Lung (tissue), 12 donors: Measurements from ENCODE around the gene DHX57. TPM values are rescaled to one million over a fixed set of nuclear protein-coding genes. Genes with fewer than 3 reads are reported as not detected.

Source experiments
- ATAC-seq: fragments of 200-7000 bp; cut with Tn5 transposase; one replicate; pipeline ENCODE4 v1.9.1; 2020; ENCODE audit warnings: moderate number of reproducible peaks; ENCODE audit not compliant: insufficient read depth, low FRiP score
- DNase-seq, 3 donors: peaks; one replicate each; pipeline ENCODE4 v3.0.0-alpha.2; 2013 to 2017
- H3K27ac ChIP-seq, 2 donors: one replicate each; pipeline ENCODE4 v1.5.1; 2013; ENCODE audit warnings: mild to moderate bottlenecking in 2 of 2, moderate library complexity in 2 of 2, control low read depth in 1 of 2, inconsistent platforms in 1 of 2, low read depth in 1 of 2, low read length in 1 of 2
- H3K27me3 ChIP-seq, 3 donors: one replicate each; pipeline ENCODE4 v1.5.1; 2013; ENCODE audit warnings: low read length in 2 of 3; ENCODE audit not compliant: control insufficient read depth in 3 of 3, insufficient read depth in 3 of 3
- H3K36me3 ChIP-seq, 4 donors: one replicate each; pipeline ENCODE4 v1.5.1; 2013; ENCODE audit warnings: low read length in 4 of 4, mild to moderate bottlenecking in 1 of 4, moderate library complexity in 1 of 4; ENCODE audit not compliant: control insufficient read depth in 4 of 4, insufficient read depth in 4 of 4
- H3K4me1 ChIP-seq, 5 donors: one replicate each; pipeline ENCODE4 v1.5.1; 2013; ENCODE audit warnings: low read length in 5 of 5, mild to moderate bottlenecking in 2 of 5, moderate library complexity in 1 of 5; ENCODE audit not compliant: control insufficient read depth in 5 of 5, insufficient read depth in 5 of 5
- H3K4me3 ChIP-seq: one replicate; pipeline ENCODE4 v1.5.1; 2013; ENCODE audit warnings: mild to moderate bottlenecking, control low read depth, moderate library complexity
- H3K9ac ChIP-seq, 2 donors: one replicate each; pipeline ENCODE4 v1.5.1; 2013; ENCODE audit warnings: low read length in 2 of 2, control low read depth in 1 of 2; ENCODE audit not compliant: insufficient read depth in 1 of 2
- H3K9me3 ChIP-seq, 4 donors: one replicate each; pipeline ENCODE4 v1.5.1; 2013; ENCODE audit warnings: low read length in 3 of 4, mild to moderate bottlenecking in 1 of 4, moderate library complexity in 1 of 4; ENCODE audit not compliant: control insufficient read depth in 4 of 4, insufficient read depth in 3 of 4
- WGBS, 2 donors: extraction: QIAGEN DNeasy Blood & Tissue Kit; methylation state at CpG; one replicate each; pipeline ENCODE4 v1.1.7; 2013; 5-methylcytosine and 5-hydroxymethylcytosine counted together
- polyA plus RNA-seq, 2 donors: library from polyadenylated mRNA; stranded (reverse); fragments of 200-250 nt; gene quantifications; one replicate each; pipeline ENCODE4 v1.2.1, GENCODE V29; 2013
- total RNA-seq, 2 donors: library from RNA; depleted of rRNA in 1 of 2; stranded (reverse); fragments of >200 nt in 1 of 2; gene quantifications; one replicate each; pipeline ENCODE4 v1.2.1, GENCODE V29; 2014 to 2021
- TF ChIP-seq, protein P1 (sequence below): IDR thresholded peaks from 2 replicates; pipeline ENCODE4 v1.5.1; 2012; ENCODE audit warnings: mild to moderate bottlenecking; ENCODE audit errors: control extremely low read depth, extremely low read depth
- donor health status: control.
- donor health status: control.
- donor health status: Bipolar disorder and iron deficiency.
- donor health status: healthy.
- donor health status: DM: yes; HTN: yes; CAD: no.

The DHX57 gene
- total and polyA plus RNA-seq, 4 donors: 6.2 to 33.6 (median 13.0) TPM

DNA sequence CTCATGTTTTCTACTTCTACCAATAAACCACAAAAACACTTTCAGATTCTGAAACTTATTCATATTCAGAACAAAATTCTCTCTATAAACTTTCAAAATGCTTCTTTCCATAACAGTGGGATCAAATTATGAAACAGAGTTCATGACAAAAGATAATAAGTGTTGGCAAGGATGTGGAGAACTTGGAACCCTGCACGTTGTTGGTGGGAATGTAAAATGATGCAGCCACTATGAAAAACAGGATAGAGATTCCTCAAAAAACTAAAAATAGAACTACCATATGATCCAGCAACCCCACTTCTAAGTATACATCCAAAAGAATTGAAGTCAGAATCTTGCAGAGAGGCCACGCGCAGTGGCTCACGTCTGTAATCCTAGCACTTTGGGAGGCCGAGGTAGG is 52.3 kb downstream of the DHX57 start:
- DNase-seq (no peak), ATAC-seq (no peak)
- H3K27ac ChIP-seq: no peak overlapping the region
- no peak overlapping the region for H3K4me3 ChIP-seq
- H3K9ac ChIP-seq: no peak overlapping the region
- no peaks in the 10 kb centered on the region for H3K4me1 ChIP-seq
- no peaks in the 10 kb centered on the region for H3K9me3 ChIP-seq
- WGBS, 2 donors: 87 to 91% methylated on average over 5 of the region's 5 CpGs
- TF ChIP-seq, protein P1, sequence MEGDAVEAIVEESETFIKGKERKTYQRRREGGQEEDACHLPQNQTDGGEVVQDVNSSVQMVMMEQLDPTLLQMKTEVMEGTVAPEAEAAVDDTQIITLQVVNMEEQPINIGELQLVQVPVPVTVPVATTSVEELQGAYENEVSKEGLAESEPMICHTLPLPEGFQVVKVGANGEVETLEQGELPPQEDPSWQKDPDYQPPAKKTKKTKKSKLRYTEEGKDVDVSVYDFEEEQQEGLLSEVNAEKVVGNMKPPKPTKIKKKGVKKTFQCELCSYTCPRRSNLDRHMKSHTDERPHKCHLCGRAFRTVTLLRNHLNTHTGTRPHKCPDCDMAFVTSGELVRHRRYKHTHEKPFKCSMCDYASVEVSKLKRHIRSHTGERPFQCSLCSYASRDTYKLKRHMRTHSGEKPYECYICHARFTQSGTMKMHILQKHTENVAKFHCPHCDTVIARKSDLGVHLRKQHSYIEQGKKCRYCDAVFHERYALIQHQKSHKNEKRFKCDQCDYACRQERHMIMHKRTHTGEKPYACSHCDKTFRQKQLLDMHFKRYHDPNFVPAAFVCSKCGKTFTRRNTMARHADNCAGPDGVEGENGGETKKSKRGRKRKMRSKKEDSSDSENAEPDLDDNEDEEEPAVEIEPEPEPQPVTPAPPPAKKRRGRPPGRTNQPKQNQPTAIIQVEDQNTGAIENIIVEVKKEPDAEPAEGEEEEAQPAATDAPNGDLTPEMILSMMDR: no peak
- H3K36me3 ChIP-seq: peaks cover 6 to 29% (median 23%) of the 10 kb centered on the region in 4 donors
- no peaks in the 10 kb centered on the region for H3K27me3 ChIP-seq

DNA sequence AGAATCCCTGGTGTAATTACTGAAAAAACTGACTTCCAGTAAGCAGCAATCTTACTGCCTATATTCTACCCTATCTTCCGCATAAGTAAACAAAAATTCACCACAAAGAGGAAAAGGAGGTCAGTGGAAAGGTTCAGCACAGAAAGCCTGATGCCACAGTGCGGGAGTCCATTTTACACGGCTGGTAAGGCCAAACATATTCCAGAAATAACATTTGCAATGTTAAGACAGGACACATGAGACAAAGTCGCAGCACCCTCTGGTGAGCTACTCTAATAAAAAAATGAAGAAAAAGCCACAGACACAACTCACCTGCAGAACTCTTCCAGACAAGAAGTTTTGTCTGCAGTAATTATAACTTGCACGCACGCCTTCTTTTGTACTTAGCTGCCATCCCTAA is 57.2 kb downstream of the DHX57 start:
- TF ChIP-seq, protein P1: no peak
- no peak for DNase-seq
- no peak for ATAC-seq
- Histone ChIP-seq H3K9ac (no peak overlapping the region), H3K9me3 (no peaks in the 10 kb centered on the region), H3K36me3 (peaks cover 16 to 28% (median 19%) of the 10 kb centered on the region in 4 donors), H3K4me1 (no peaks in the 10 kb centered on the region), H3K4me3 (no peak overlapping the region), H3K27ac (no peak overlapping the region), H3K27me3 (no peaks in the 10 kb centered on the region)
- WGBS, 2 donors: 85 to 91% methylated on average over 6 of the region's 6 CpGs

DNA sequence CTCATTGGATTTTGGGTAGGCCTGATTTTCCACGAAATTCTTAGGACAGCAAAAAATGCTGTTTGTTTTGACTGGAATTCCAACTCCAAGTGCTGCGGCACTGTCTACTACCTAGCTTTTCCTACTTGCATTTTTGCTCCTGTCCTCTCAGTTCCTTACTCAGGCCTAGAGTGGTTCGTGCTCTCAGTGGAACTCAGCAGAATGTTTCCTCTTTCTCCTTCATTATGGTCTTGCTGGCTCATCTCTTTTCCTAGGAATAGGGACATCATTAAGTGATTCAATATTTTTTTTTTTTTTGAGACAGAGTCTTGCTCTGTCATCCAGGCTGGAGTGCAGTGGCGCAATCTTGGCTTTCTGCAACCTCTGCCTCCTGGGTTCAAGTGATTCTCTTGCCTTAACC is 59.8 kb downstream of the DHX57 start:
- Histone ChIP-seq H3K36me3 (peaks cover 12 to 29% (median 19%) of the 10 kb centered on the region in 4 donors), H3K9ac (no peak overlapping the region), H3K27me3 (no peaks in the 10 kb centered on the region), H3K4me1 (no peaks in the 10 kb centered on the region), H3K27ac (no peak overlapping the region), H3K9me3 (no peaks in the 10 kb centered on the region), H3K4me3 (no peak overlapping the region)
- TF ChIP-seq, protein P1: no peak
- 90 to 94% methylated on average over 4 of the region's 4 CpGs for WGBS, 2 donors
- DNase-seq (no peak), ATAC-seq (no peak)

DNA sequence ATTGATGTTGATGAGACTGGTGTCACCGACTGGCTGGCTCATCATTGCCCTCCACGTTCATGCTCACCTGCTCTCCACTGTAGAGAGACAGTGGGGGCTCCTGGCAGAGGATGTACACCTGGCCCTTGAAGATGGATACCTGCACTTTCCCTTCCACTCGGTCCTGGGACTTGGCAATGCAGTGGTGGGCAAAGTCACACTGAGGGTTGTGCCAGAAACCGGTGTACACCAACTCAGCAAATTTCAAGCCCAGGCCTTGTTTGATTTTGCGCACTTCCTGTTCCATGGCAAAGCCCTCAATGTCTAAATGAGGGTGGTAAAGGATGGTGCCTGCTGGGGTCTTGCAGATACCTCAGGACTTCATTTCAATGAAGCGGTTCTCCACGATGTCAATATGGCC is 65.2 kb downstream of the DHX57 start:
- Histone ChIP-seq H3K4me3 (no peak overlapping the region), H3K9ac (no peak overlapping the region), H3K27me3 (no peaks in the 10 kb centered on the region), H3K36me3 (peaks cover 12 to 25% (median 18%) of the 10 kb centered on the region in 4 donors), H3K27ac (no peak overlapping the region), H3K4me1 (no peaks in the 10 kb centered on the region), H3K9me3 (no peaks in the 10 kb centered on the region)
- ATAC-seq (no peak), DNase-seq (no peak)
- TF ChIP-seq, protein P1: no peak
- 96 to 97% methylated on average over 7 of the region's 7 CpGs for WGBS, 2 donors
